HG03457 (cell line): ENCODE data around the gene ROCK2.
"Not testable (repeated sequence)": the region's sequence is repeated elsewhere in the genome, so short reads cannot be mapped to it uniquely, and the experiment has no call there.

Experiments used
- ATAC-seq: cut with Tn5 transposase; IDR thresholded peaks from one replicate; pipeline ENCODE4 v1.9.1; 2021; ENCODE audit warnings: moderate number of reproducible peaks; ENCODE audit not compliant: unreplicated experiment

The ROCK2 gene

DNA sequence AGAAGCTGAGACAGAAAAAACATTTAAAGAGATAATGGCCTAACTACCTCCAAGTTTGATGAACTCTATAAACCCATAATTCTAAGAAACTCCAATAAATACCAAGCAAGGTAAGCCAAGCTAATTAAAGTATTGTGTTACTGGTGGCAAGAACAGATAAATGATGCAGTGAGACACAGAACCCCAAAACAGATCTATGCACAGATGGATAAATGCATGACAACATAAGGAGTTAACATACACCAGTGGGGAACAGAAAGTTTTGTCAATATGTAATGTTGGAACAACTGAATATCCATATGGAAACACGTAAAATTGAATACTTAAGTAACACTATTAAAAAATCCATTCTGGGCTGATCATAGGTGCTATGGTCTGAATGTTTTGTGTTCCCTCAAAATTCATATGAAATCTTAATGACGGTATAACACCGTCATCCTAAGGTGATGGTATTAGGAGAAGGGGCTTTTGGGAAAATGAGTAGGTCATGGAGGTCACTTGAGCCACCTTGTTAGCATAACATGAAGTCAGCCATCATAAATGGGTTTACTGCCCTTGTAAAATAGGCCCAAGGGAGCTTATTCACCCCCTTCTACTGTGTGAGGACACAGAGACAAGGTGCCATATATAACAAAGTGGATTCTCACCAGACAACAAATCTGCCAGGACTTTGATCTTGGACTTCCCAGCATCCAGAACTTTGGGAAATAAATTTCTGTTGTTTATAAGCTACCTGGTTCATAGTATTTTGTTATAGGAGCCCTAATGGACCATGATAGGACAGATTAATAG, 102.8 kb downstream of the ROCK2 start:
- no peak for ATAC-seq

DNA sequence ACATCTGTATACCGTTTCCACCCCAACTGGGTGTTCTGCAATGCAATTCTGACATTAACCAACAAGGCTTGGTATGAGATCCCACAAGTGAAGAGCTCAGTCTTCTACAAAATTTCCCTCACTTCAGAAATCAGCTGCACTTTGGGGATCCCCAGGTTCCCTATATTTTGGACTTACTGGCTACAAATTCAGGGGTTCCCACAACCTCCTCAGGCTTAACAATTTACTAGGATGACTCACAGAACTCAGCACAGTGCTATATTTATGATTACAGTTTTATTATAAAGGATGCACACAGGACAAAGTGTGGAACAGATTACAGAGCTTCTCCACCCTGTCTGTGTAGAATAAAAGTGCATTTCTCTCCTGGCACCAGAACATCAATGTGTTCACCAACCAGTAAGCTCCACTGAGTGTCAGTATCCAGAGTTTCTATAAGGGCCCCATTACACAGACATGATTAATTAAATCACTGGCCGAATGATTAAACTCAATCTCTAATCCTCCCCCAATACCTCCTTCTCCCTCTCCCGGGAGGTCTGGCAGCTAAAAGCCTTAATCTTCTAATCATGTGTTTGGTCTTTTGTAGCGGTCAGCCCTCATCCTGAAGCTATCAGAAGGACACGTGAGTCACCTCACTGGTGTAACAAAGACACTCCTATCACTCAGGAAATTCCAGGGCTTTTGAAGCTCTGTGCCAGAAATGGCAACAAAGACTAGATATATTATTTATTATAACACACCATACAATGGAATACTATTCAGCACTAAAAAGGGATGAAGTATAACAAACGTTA, 104.6 kb downstream of the ROCK2 start:
- no peak for ATAC-seq

DNA sequence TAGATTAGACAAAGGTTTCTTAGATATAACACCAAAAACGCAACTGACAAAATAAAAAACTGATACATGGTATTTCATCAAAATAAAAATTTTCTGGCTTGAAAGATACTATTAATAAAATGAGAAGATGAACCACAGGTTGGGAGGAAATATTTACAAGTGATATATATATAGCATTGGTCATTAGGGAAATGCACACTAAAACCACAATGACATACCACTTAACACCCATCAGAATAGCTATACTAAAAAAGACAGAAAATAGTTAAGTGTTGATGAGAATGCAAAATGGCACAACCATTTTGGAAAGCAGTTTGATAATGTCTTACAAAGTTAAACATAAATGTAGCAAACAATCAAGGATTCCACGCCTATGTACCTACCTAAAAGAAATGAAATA, 105.3 kb downstream of the ROCK2 start:
- no peak for ATAC-seq

DNA sequence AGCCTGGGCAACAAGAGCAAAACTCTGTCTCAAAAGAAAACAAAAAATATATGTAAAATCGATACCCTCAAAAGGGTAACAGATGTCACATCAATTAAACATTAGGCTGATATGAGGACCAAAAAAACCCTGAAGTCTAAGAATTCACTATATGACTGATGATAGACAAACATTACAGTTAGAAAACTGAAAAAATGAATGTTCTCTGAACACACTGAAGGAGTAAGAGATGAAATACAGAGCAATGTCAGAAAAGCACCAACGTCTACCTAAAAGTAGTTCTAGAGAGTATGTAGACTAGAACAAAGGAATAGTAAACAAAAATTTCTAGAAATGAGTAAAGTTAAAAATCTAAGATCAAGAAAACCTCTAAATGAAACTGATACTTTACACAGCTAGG, 107.3 kb downstream of the ROCK2 start:
- no peak for ATAC-seq

DNA sequence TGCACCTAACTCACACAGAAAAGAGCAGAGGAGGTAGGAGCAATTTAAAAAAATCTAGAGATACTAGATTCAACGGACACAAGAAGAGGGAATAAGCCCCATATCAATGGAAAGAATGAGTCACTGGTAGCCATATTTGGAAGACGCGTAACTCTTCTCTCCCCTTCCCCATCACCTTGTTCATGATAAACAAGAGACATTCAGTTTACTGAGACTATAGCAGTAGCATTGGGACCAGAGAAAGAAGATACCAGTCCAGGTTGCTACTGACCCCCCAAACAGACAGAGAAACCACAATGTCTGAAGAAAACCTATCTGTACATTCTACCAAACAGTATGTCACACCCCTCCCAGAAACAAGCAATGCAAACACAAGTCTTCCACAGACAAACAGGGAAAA, 108.1 kb downstream of the ROCK2 start:
- ATAC-seq: no peak

DNA sequence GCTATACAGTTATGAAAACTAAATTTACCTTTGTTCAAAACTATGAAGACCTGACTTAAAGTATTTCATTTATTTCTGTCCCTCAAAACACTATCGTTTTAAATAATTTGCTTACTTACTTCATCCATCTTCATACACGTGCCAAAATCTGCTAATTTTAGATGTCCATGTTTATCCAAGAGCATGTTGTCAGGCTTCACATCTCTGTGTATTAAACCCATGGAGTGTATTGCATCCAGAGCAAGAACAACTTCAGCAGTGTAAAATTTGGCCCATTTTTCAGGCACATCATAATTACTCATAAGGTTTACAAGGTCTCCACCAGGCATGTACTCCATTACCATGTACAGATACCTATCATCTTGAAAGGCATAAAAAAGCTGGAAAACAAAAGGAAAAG, 108.9 kb downstream of the ROCK2 start:
- ATAC-seq: no peak

DNA sequence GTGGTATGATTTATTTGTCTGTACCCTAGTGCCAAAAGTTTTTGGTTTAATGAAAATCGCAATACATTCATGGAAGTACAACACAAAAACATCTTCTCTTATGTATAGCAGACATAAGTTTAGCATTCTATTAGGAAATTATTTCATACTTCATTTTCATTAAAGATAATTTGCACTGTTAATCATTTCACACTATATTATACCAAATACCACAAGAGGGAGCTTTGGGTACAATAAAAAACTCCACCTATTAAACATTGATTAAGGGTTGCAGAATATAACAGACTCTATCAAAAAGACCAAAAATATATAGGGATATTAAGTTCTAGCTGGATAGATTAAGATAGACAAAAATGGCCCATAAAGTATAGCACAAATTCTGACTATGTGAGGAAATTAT, 110.1 kb downstream of the ROCK2 start:
- no peak for ATAC-seq

DNA sequence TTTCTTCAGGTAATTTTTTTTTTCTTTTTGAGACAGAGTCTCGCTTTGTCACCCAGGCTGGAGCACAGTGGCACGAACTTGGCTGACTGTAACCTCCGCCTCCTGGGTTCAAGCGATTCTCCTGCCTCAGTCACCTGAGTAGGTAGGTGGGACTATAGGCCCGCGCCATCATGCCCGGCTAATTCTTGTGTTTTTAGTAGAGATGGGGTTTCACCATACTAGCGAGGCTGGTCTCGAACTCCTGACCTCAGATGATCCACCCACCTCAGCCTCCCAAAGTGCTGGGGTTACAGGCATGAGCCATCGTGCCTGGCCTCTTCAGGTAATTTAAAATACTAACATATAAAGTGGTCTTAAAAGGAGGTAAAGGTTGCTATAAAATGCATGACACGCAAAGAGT, 113.2 kb downstream of the ROCK2 start:
- not testable (repeated sequence) for ATAC-seq

DNA sequence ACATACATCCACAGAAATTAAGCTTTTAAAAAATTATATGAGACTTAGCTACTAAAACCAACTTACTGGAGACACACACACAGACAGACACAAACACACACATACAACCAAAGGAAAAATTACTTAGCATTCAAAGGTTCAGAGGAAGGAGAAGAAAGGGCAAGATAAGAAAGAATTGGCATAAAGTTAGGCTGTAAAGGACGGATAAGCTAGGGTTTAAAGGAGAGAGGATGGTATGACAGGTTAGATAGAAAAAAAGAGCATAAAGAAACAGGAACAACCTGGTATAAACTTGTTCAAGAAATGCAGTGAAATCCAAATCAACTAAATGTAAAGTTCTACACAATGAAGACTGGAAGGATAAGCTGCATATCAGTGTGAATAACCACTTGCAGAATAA, 115.7 kb downstream of the ROCK2 start:
- ATAC-seq: no peak

DNA sequence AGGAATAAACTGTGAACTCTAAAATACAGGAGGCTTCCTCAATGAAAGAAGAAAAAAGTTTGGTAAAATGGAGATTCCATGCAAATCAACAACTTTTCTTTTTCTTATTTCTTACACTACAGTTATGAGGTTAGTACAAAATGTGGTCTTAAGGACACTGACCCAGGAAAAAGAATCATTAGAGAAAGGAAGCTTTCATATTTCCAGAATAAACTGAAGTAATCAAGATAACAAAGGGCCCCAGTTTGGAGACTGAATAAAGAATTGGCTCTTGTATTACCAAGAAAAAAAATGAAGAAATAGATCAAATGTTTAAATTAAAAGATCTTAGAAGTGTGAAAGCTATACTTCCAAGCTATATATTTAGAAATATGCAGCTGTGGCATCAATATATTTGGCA, 116.8 kb downstream of the ROCK2 start:
- ATAC-seq: no peak

DNA sequence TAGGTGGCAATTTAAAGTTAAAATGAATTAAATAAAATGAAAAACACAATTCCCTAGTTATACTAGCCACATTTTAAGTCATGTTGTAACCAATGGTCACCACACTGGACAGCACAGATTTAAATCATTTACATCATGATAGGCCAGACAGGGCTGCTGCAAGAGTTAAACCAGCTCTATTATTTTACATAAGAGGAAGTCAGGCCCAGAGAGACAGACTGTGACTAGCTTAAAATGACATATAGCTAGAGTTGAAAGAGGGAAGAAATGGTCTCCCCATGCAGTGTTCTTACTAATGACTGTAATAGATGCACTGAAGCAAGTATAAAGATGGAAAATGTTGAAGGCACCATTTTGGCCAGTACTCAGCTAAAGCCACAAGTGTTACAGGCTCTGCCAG, 119.5 kb downstream of the ROCK2 start:
- ATAC-seq: no peak

DNA sequence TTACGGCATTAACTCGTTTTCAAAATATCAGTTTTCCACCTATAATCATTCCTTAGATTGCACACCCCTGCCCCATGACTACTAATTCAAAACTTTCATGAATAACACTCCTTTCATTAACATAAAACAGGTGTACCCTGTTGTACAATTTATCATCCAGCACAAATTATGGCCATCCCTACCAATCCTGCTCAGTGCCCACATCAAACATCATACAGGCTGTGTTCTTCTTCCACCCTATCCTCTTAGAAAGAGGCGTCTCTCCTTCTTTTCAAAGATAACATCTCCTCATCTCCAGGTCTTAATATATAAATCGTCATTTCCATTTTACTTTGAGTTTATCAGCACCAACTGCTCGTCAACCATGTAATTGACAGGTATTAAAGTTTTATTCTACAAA, 121.6 kb downstream of the ROCK2 start:
- no peak for ATAC-seq

DNA sequence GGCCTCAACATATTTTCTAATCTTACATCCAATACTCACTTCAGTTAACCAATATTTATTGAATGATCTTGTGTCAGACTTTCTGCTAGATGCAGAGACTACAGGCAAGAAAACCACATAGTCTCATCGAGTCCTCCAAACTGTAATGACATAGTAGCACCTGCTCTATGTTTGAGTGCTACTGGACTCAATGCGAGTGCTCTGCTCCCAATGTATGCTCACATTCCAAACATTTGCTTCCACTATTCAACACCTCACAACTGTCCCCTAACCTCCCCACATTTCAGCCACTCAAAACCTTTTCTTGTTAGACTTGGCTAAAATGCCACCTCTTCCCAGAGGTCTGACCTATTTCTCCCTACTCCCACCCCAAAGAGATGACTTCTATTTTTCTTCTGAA, 124.0 kb downstream of the ROCK2 start:
- ATAC-seq: no peak

DNA sequence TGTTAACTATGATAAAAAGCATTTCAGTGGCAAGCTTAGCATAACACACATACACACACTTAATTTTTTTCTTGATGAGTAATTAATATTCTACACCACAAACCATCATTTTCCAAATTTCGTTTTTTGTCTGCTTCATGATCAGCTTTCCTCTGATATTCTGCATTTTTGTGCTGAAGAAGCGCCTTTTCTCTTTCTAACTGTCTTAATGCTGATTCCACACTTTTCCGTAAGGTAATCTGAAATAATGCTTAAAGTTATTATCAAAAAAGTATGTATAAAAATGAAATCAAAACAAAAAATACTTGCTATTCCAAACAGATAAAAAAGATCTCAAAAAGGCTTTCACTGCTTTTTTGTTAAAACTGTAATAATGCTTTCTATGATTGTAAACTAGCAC, 129.0 kb downstream of the ROCK2 start:
- ATAC-seq: no peak

DNA sequence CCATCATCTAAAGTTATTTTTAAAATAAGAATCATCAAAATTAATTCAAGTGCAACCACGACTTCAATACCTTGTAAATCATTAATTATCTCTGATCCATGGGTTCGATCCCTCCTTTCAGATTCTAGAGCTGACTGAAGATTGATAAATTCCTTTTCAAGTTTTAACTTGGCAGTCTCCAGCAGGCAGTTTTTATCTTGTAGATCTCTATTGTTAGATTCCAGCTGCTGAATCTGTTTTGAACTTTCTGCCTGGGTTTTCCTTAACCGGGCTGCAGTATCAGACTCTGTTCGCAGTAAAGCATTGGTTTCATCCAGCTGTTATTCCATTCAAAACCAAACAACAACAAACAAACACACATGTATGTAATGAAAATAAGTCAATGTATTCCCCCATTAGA, 129.7 kb downstream of the ROCK2 start:
- ATAC-seq: no peak

DNA sequence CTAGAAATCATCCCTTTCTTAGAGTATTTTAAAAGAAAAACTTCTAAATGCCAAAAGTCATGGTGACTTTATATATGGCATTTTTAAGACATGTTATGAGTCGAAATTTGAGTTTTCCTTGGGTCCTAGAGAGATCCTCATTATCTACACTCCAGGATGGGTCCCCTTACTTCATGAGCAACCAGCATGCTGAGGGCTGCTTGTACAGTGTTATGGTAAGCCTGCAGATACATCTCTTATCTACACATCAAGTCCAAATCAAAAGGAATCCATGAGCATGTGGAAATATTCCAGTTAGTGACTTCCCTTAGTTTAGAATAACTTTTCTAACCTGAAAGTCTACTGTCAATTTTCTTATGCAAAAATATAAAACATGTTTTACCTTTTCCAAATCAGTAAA, 130.5 kb downstream of the ROCK2 start:
- no peak for ATAC-seq

DNA sequence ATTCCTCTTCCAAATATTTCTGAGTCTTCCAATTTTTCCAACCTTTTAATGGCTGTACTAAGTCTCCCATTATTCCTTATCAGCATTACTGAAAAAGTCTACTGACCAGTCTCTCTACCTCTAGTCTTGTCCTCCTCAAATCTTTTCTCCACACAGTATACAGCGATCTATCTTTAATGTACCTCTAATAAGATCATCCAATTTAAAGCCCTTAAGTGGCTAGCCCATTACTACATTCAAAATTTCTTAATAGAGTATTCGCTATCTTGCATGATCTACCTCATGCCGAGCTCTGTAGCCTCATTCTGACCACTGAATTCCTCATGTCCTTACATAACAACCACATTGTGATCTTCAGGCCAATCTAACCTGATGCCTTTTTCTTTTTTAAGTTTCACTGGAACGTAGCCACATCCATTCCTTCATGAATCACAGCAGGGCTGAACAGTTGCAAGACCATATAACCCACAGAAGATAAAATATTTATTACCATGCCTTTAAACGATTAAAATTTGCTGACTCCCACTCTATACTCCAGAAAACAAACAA, 131.3 kb downstream of the ROCK2 start:
- no peak for ATAC-seq

DNA sequence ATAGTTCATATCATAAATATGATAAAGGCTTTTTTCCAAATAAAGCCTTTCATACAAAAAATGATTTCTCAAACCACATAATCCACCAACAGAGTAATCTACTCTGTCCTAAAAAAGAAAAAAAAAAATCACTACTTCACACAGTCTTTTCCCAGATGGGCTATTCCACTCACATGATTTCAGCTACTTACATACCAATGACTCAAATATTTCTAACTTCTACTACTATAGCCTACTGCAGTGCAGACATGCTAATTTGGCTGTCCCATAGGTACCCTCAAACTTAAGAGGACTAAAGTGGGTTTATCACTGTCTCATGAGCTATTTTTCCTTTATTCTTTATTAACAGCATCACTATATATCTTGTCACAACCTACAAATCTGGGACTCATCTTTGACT, 131.8 kb downstream of the ROCK2 start:
- no peak for ATAC-seq

DNA sequence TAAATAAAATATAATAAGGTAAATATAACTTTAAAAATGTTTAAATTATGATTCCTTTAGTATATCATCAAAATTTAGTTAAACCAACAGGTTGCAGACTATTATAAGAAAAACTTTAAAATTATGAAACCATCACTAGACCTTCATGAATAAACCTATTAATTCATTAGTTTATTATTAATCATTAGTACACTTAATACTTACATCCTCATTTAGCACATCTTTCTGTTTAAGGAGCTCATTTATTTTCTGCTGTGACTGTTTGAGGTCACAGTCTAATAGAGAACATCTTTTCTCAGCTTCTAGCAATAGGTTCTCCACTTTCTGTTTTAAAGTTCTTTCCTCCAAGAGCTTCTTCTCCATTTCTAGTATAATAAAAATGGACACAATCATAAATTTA, 136.4 kb downstream of the ROCK2 start:
- ATAC-seq: no peak

DNA sequence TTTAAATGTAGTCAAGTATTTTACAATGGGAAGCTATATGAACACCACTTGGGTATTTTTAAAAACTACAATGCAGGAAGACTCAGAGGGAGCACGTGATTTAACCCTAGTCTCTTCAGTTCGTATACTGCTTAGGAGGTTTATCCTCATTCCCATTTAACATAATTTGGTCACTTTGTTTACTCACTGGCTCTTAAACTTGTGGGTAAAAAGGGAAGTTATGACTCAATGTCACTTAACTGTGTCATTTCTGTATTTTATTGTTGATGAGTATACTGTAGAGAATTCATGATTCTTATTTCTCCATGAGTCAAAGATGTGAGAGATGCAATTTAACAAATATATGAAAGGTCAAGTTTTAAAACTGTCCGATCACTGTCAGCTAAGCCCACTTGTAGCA, 141.0 kb downstream of the ROCK2 start:
- ATAC-seq: no peak

DNA sequence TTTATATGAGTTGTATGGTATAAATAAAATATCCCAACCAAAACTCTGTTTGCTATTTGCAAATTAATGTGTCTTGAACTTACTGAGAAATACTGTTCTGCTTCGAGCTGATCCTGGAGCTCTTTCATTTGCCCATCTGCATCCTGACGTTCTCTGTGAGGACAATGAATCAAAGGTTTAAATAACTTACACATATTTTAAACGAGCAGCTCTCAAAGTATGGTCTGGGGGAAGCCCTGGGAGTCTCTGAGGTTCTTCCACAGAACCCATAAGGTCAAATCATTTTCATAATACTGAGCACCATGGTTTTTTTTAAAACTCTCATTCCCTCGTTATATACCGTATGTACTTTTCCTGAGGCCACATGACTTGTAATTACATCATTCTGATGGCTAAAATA, 142.5 kb downstream of the ROCK2 start:
- ATAC-seq: no peak

DNA sequence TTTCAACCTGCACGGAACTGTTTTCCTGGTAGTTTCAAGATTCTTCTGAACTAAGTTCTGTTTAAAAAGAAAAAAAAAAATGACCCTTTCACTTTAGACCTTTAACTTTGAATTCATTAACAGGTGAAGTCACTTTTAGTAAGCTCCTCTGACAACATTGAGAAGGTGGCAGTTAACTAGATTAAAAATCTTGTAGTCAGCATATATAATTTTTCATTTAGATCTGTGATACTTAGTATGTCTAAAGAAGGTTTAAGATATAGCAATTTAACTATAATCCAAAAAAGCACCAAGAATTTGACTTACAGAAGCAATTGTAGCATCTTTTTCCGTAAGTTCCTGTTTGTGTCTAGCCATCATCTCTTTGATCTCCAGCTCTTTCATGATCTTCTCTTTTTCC, 143.8 kb downstream of the ROCK2 start:
- no peak for ATAC-seq
